Osteoblast (primary cell): Measurements from ENCODE around the gene CCT5. TPM values are rescaled to one million over a fixed set of nuclear protein-coding genes. Genes with fewer than 3 reads are reported as not detected.
A peak's percentile ranks its signal among the peaks of the same experiment; 100 is the strongest.

Source experiments
- DNase-seq: peaks from one replicate; pipeline ENCODE4 v3.0.0; 2011; ENCODE audit warnings: low spot score, mixed read lengths; ENCODE audit not compliant: insufficient read length; ENCODE audit errors: missing footprints
- H2AFZ ChIP-seq: 2 replicates; pipeline ENCODE4 v1.6.0; 2011; ENCODE audit warnings: mild to moderate bottlenecking, low read length
- H3K27ac ChIP-seq: 2 replicates; pipeline ENCODE4 v1.5.1; 2011; ENCODE audit warnings: mild to moderate bottlenecking, low read depth, low read length, moderate library complexity
- H3K27me3 ChIP-seq: 2 replicates; pipeline ENCODE4 v1.6.0; 2012; ENCODE audit warnings: mild to moderate bottlenecking, control low read depth, inconsistent platforms, low read length, moderate library complexity; ENCODE audit not compliant: insufficient read depth
- H3K36me3 ChIP-seq: 2 replicates; pipeline ENCODE4 v1.5.1; 2011; ENCODE audit warnings: mild to moderate bottlenecking, low read length, control low read depth, moderate library complexity; ENCODE audit not compliant: insufficient read depth
- H3K4me1 ChIP-seq: 2 replicates; pipeline ENCODE4 v1.5.1; 2011; ENCODE audit warnings: mild to moderate bottlenecking, low read length, control low read depth, moderate library complexity; ENCODE audit not compliant: insufficient read depth
- H3K4me2 ChIP-seq: 2 replicates; pipeline ENCODE4 v1.6.0; 2011; ENCODE audit warnings: mild to moderate bottlenecking, low read length; ENCODE audit not compliant: insufficient read depth
- H3K4me3 ChIP-seq: fragments of 200-600 bp; sonication (generic); 3 replicates; pipeline ENCODE4 v1.5.1; 2012; ENCODE audit warnings: mild to moderate bottlenecking, low read length, inconsistent platforms; ENCODE audit not compliant: insufficient read depth
- H3K79me2 ChIP-seq: 2 replicates; pipeline ENCODE4 v1.6.0; 2012; ENCODE audit warnings: mild to moderate bottlenecking, low read length, control low read depth, inconsistent platforms; ENCODE audit not compliant: insufficient read depth
- H3K9me3 ChIP-seq: 2 replicates; pipeline ENCODE4 v1.5.1; 2011; ENCODE audit warnings: low read depth, low read length, control low read depth
- H4K20me1 ChIP-seq: 2 replicates; pipeline ENCODE4 v1.6.0; 2012; ENCODE audit warnings: mild to moderate bottlenecking, low read length, control low read depth; ENCODE audit not compliant: insufficient read depth
- CTCF ChIP-seq: IDR thresholded peaks from 2 replicates; pipeline ENCODE4 v1.5.1; 2011; ENCODE audit warnings: mild to moderate bottlenecking, low read depth, low read length, moderate library complexity; ENCODE audit errors: extremely low read depth
- total RNA-seq: library from RNA; depleted of rRNA; stranded (reverse); fragments of >200 nt; gene quantifications from 2 replicates; pipeline ENCODE4 v1.2.3, GENCODE V29; 2012

Gene CCT5
- total RNA-seq, 1 donor, result 237 TPM

DNA sequence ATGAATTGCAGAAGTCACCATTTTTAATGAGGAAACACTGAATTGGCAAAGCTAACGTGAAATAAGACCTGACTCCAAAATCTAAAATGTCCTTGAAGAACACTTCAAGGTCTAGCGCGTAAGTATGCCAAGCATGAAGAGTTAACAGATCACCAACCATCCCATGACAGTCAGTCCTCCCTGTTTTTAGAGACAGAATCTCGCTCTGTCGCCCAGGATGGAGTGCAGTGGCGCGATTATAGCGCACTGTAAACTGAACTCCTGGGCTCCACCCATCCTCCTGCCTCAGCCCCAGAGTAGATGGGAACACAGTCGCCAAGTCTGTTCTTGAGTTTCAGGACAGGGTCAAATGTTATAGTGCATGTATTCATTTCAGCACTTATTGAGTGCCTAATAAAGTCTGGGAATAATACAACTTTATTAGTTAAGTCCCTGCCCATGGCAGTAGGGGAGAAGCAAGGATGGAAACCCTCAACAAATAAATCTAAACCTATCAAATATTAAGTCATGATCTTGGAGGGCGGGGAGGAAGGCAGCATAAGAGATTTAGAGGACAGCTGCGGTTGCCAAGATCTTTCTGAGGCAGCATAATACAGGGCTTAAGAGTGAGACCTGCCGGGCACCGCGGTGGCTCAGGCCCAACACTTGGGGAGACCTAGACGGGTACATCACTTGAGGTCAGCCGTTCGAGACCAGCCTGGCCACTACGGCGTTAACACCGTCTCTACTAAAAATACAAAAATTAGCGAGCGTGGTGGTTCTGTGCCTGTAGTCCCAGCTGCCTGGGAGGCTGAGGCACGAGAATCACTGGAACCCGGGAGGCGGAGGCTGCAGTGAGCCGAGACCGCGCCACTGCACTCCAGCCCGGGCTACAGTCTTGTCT, 1.5 kb upstream of the CCT5 start:
- no peak for TF ChIP-seq CTCF
- DNase-seq, result peak; percentile 46
- peak overlapping the region; percentile 57 for H2AFZ ChIP-seq

DNA sequence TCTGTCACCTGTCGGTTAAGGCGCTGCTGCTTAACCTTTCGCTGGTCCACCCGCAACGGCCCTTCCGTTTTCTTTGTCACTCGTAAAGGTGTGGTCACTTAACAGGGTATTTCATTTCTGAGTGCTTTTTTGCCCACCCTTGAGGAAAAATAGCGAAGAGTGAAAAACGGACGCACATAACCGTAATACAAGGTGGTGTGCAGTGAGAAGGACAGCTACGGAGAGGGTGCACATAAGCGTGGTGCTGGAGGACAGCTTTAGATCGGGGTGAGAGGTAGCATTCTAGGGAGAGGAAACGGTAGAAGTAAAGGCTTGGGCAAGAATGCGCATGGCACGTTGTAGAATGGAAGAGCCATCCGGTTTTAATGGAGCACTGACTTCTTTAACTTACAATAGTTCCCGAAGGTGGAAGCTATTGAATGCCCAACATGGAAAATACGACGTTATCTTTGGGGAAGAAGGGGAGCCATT, 761 bp downstream of the CCT5 start:
- H3K79me2 ChIP-seq, result peaks cover 78% of the 10 kb centered on the region
- peak overlapping the region; percentile 97 for H3K4me3 ChIP-seq
- H4K20me1 ChIP-seq, result peaks cover 38% of the 10 kb centered on the region
- peak; percentile 26 for DNase-seq
- no peak for TF ChIP-seq CTCF
- peak overlapping the region; percentile 99 for H3K27ac ChIP-seq
- H3K4me1 ChIP-seq, result peaks cover 14% of the 10 kb centered on the region
- no peaks in the 10 kb centered on the region for H3K27me3 ChIP-seq
- H3K36me3 ChIP-seq, result peaks cover 24% of the 10 kb centered on the region
- no peaks in the 10 kb centered on the region for H3K9me3 ChIP-seq
- H2AFZ ChIP-seq, result peak overlapping the region; percentile 96
- peak overlapping the region; percentile 98 for H3K4me2 ChIP-seq

More for the DNA sequence above, 1.5 kb upstream of the CCT5 start:
- no peaks in the 10 kb centered on the region for H3K9me3 ChIP-seq
- H3K36me3 ChIP-seq, result peaks cover 8% of the 10 kb centered on the region
- no peaks in the 10 kb centered on the region for H3K27me3 ChIP-seq
- peak overlapping the region; percentile 98 for H3K4me2 ChIP-seq
- peaks cover 58% of the 10 kb centered on the region for H3K79me2 ChIP-seq
- H3K4me3 ChIP-seq, result peak overlapping the region; percentile 97
- H4K20me1 ChIP-seq, result peaks cover 21% of the 10 kb centered on the region
- peaks cover 14% of the 10 kb centered on the region for H3K4me1 ChIP-seq
- peak overlapping the region; percentile 99 for H3K27ac ChIP-seq

- H3K9me3 ChIP-seq, result no peaks in the 10 kb centered on the region
- peaks cover 30% of the 10 kb centered on the region for H3K36me3 ChIP-seq
- no peak overlapping the region for H2AFZ ChIP-seq
- H4K20me1 ChIP-seq, result peaks cover 43% of the 10 kb centered on the region
- peak overlapping the region; percentile 97 for H3K4me3 ChIP-seq
- peak overlapping the region; percentile 98 for H3K4me2 ChIP-seq
- peaks cover 84% of the 10 kb centered on the region for H3K79me2 ChIP-seq
- peaks cover 14% of the 10 kb centered on the region for H3K4me1 ChIP-seq
- H3K27ac ChIP-seq, result peak overlapping the region; percentile 99
- TF ChIP-seq CTCF, result no peak
- no peak for DNase-seq
- no peaks in the 10 kb centered on the region for H3K27me3 ChIP-seq
Observed at GRCh38 chr5:10251405-10251804, 1.3 kb downstream of the CCT5 start.

- Histone ChIP-seq H3K27me3 (no peaks in the 10 kb centered on the region), H4K20me1 (peaks cover 43% of the 10 kb centered on the region), H3K4me3 (no peak overlapping the region), H3K4me2 (no peak overlapping the region), H3K36me3 (peaks cover 50% of the 10 kb centered on the region), H2AFZ (no peak overlapping the region), H3K79me2 (peaks cover 81% of the 10 kb centered on the region), H3K4me1 (peaks cover 14% of the 10 kb centered on the region), H3K9me3 (no peaks in the 10 kb centered on the region), H3K27ac (peak overlapping the region; percentile 2)
- TF ChIP-seq CTCF, result no peak
- DNase-seq, result no peak
Observed at GRCh38 chr5:10253390-10253789, 3.3 kb downstream of the CCT5 start.
